HEK293 (cell line): ENCODE measurements around the gene TSC2.

Experiments
- BCL11B ChIP-seq: fragments of 450-650 bp; formaldehyde crosslinking; IDR thresholded peaks from 2 replicates; pipeline ENCODE4 v1.5.1; 2016; ENCODE audit warnings: low read depth, missing biosample characterization, missing genetic modification characterization
- FEZF1 ChIP-seq: fragments of 450-650 bp; formaldehyde crosslinking; IDR thresholded peaks from 2 replicates; pipeline ENCODE4 v1.5.1; 2016; ENCODE audit warnings: missing biosample characterization, missing genetic modification characterization
- GLI2 ChIP-seq: fragments of 450-650 bp; formaldehyde crosslinking; IDR thresholded peaks from 2 replicates; pipeline ENCODE4; 2017; ENCODE audit warnings: missing biosample characterization, missing genetic modification characterization, low read depth, borderline replicate concordance
- HOXD13 ChIP-seq: sonication (generic); formaldehyde crosslinking; IDR thresholded peaks from 2 replicates; pipeline ENCODE4 v1.8.0; 2022; ENCODE audit warnings: missing genetic modification reagents, borderline replicate concordance
- KLF17 ChIP-seq: fragments of 450-650 bp; formaldehyde crosslinking; IDR thresholded peaks from 2 replicates; pipeline ENCODE4 v1.5.1; 2016; ENCODE audit warnings: missing biosample characterization, missing genetic modification characterization
- PBX3 ChIP-seq: sonication (generic); formaldehyde crosslinking; IDR thresholded peaks from 2 replicates; pipeline ENCODE4 v1.8.1; 2022; ENCODE audit warnings: mild to moderate bottlenecking, moderate library complexity, missing genetic modification reagents
- PRDM10 ChIP-seq: fragments of 450-650 bp; formaldehyde crosslinking; IDR thresholded peaks from 2 replicates; pipeline ENCODE4 v1.5.1; 2016; ENCODE audit warnings: missing biosample characterization, missing genetic modification characterization
- PRDM6 ChIP-seq: fragments of 450-650 bp; formaldehyde crosslinking; IDR thresholded peaks from 2 replicates; pipeline ENCODE4 v1.5.1; 2017; ENCODE audit warnings: missing biosample characterization, missing genetic modification characterization
- SP7 ChIP-seq: fragments of 450-650 bp; formaldehyde crosslinking; IDR thresholded peaks from 2 replicates; pipeline ENCODE4 v1.5.1; 2016; ENCODE audit warnings: missing biosample characterization, missing genetic modification characterization
- TCF7L2 ChIP-seq: IDR thresholded peaks from 2 replicates; pipeline ENCODE4 v1.6.1; 2011; ENCODE audit warnings: low read depth, mild to moderate bottlenecking, inconsistent platforms, low read length, moderate library complexity, borderline replicate concordance
- ZBTB10 ChIP-seq: fragments of 450-650 bp; formaldehyde crosslinking; IDR thresholded peaks from 2 replicates; pipeline ENCODE4 v1.5.1; 2016; ENCODE audit warnings: missing biosample characterization, missing genetic modification characterization
- ZBTB17 ChIP-seq: fragments of 450-650 bp; formaldehyde crosslinking; IDR thresholded peaks from 2 replicates; pipeline ENCODE4 v1.5.1; 2016; ENCODE audit warnings: missing biosample characterization, missing genetic modification characterization
- ZBTB48 ChIP-seq: fragments of 450-650 bp; formaldehyde crosslinking; IDR thresholded peaks from 2 replicates; pipeline ENCODE4 v1.5.1; 2016; ENCODE audit warnings: missing biosample characterization, missing genetic modification characterization
- ZEB2 ChIP-seq: fragments of 450-650 bp; formaldehyde crosslinking; IDR thresholded peaks from 2 replicates; pipeline ENCODE4 v1.5.1; 2016; ENCODE audit warnings: missing biosample characterization, missing genetic modification characterization
- ZNF157 ChIP-seq: fragments of 450-650 bp; formaldehyde crosslinking; IDR thresholded peaks from 2 replicates; pipeline ENCODE4 v1.5.1; 2016; ENCODE audit warnings: missing biosample characterization, missing genetic modification characterization
- ZNF423 ChIP-seq: fragments of 450-650 bp; formaldehyde crosslinking; IDR thresholded peaks from 2 replicates; pipeline ENCODE4 v1.5.1; 2016; ENCODE audit warnings: missing biosample characterization, missing genetic modification characterization
- ZNF449 ChIP-seq: fragments of 450-650 bp; formaldehyde crosslinking; IDR thresholded peaks from 2 replicates; pipeline ENCODE4 v1.5.1; 2017; ENCODE audit warnings: missing biosample characterization, mild to moderate bottlenecking, missing genetic modification characterization, moderate library complexity
- ZNF548 ChIP-seq: fragments of 450-650 bp; formaldehyde crosslinking; IDR thresholded peaks from 2 replicates; pipeline ENCODE4 v1.5.1; 2016; ENCODE audit warnings: missing biosample characterization, missing genetic modification characterization
- ZNF555 ChIP-seq: fragments of 450-650 bp; formaldehyde crosslinking; conservative IDR thresholded peaks from 2 replicates; pipeline ENCODE4 v1.5.1; 2017; ENCODE audit warnings: missing biosample characterization, mild to moderate bottlenecking, missing genetic modification characterization, inconsistent platforms
- ZNF639 ChIP-seq: fragments of 450-650 bp; formaldehyde crosslinking; IDR thresholded peaks from 2 replicates; pipeline ENCODE4 v1.5.1; 2016; ENCODE audit warnings: missing biosample characterization, missing genetic modification characterization
- ZNF747 ChIP-seq: fragments of 450-650 bp; formaldehyde crosslinking; IDR thresholded peaks from 2 replicates; pipeline ENCODE4 v1.5.1; 2016; ENCODE audit warnings: missing biosample characterization, missing genetic modification characterization
- ZNF776 ChIP-seq: fragments of 450-650 bp; formaldehyde crosslinking; IDR thresholded peaks from 2 replicates; pipeline ENCODE4 v1.5.0; 2017; ENCODE audit warnings: missing biosample characterization, missing genetic modification characterization, borderline replicate concordance
- ZSCAN16 ChIP-seq: fragments of 450-650 bp; formaldehyde crosslinking; IDR thresholded peaks from 2 replicates; pipeline ENCODE4 v1.5.1; 2016; ENCODE audit warnings: missing biosample characterization, missing genetic modification characterization
- ZSCAN4 ChIP-seq: fragments of 450-650 bp; formaldehyde crosslinking; IDR thresholded peaks from 2 replicates; pipeline ENCODE4 v1.5.1; 2017; ENCODE audit warnings: missing biosample characterization, missing genetic modification characterization

The TSC2 gene

GRCh38 chr16:2047330-2048115, at the start of gene TSC2, which contains the start of gene NTHL1 (continued):
- TF ChIP-seq PRDM6 (tag by site-specific recombination) (no peak), ZNF423 (tag by site-specific recombination) (no peak), ZNF449 (tag by site-specific recombination) (no peak), FEZF1 (tag by site-specific recombination) (peak; percentile 30; the same call in 1 of the 2 replicates), ZNF157 (no peak), ZBTB17 (tag by site-specific recombination) (peak; percentile 96), ZSCAN4 (tag by site-specific recombination) (0 out of 2 replicates have a peak, but pooled peaks have one; percentile 15), ZBTB10 (no peak), BCL11B (tag by site-specific recombination) (peak; percentile 56; the same call in 1 of the 2 replicates), ZNF548 (tag by site-specific recombination) (no peak), PRDM10 (tag by site-specific recombination) (peak; percentile 82), GLI2 (tag by site-specific recombination) (no peak), ZNF555 (no peak), ZNF747 (tag by site-specific recombination) (no peak), ZNF776 (tag by site-specific recombination) (no peak), ZBTB48 (tag by site-specific recombination) (peak; percentile 32; the same call in 1 of the 2 replicates), HOXD13 (CRISPR knock-in tag) (no peak), ZNF639 (tag by site-specific recombination) (peak; percentile 56; the same call in 1 of the 2 replicates), ZEB2 (tag by site-specific recombination) (peak; percentile 89), PBX3 (CRISPR knock-in tag) (0 out of 2 replicates have a peak, but pooled peaks have one; percentile 33), TCF7L2 (no peak), KLF17 (peak; percentile 51; the same call in 1 of the 2 replicates), ZSCAN16 (peak; percentile 43; the same call in 1 of the 2 replicates), SP7 (peak; percentile 77)
